HepG2 (cell line): ENCODE data around the gene LUC7L. TPM values are rescaled to one million over a fixed set of nuclear protein-coding genes. Genes with fewer than 3 reads are reported as not detected.

Experiments used
- AGO1 ChIP-seq: fragments of 200-400 bp; formaldehyde crosslinking; IDR thresholded peaks from 2 replicates; pipeline ENCODE4 v1.6.1; 2017; ENCODE audit warnings: mild to moderate bottlenecking, low read depth, low read length, moderate library complexity; ENCODE audit not compliant: poor library complexity, severe bottlenecking
- AGO2 ChIP-seq: fragments of 200-400 bp; formaldehyde crosslinking; optimal IDR thresholded peaks from 2 replicates; pipeline ENCODE3; 2017; ENCODE audit warnings: mild to moderate bottlenecking, low read depth, low read length, moderate library complexity
- ATF7-NPFF ChIP-seq: sonication (generic); formaldehyde crosslinking; IDR thresholded peaks from 2 replicates; pipeline ENCODE4 v1.8.1; 2023; ENCODE audit warnings: mild to moderate bottlenecking, low read depth, missing genetic modification reagents, moderate library complexity
- EEA1 ChIP-seq: sonication (generic); formaldehyde crosslinking; IDR thresholded peaks from 2 replicates; pipeline ENCODE4 v1.5.1; 2020; ENCODE audit warnings: mild to moderate bottlenecking, missing genetic modification reagents, borderline replicate concordance
- FOXK2 ChIP-seq: fragments of 450-650 bp; IDR thresholded peaks from 2 replicates; pipeline ENCODE4 v1.6.1; 2016
- FUBP1 ChIP-seq: sonication (generic); formaldehyde crosslinking; IDR thresholded peaks from 2 replicates; pipeline ENCODE4 v1.5.1; 2020; ENCODE audit warnings: missing genetic modification reagents, mild to moderate bottlenecking, borderline replicate concordance
- KIAA2018 ChIP-seq: sonication (generic); formaldehyde crosslinking; IDR thresholded peaks from 2 replicates; pipeline ENCODE4 v1.5.0; 2020; ENCODE audit warnings: mild to moderate bottlenecking, missing genetic modification reagents, borderline replicate concordance
- MXD3 ChIP-seq: IDR thresholded peaks from 2 replicates; pipeline ENCODE4 v1.6.1; 2016; ENCODE audit warnings: mild to moderate bottlenecking, missing biosample characterization, missing genetic modification reagents
- NFYC ChIP-seq: IDR thresholded peaks from 2 replicates; pipeline ENCODE4 v1.6.1; 2016; ENCODE audit warnings: missing genetic modification reagents, missing compliant biosample characterization
- PAF1 ChIP-seq: IDR thresholded peaks from 2 replicates; pipeline ENCODE4 v1.6.1; 2016; ENCODE audit warnings: missing genetic modification reagents, missing compliant biosample characterization
- PHF5A ChIP-seq: IDR thresholded peaks from one replicate; pipeline ENCODE4 v1.6.1; 2018; ENCODE audit warnings: low read depth, missing genetic modification reagents; ENCODE audit not compliant: unreplicated experiment
- PHF8 ChIP-seq: sonication (generic); formaldehyde crosslinking; IDR thresholded peaks from 2 replicates; pipeline ENCODE4 v1.5.0; 2020; ENCODE audit warnings: missing genetic modification reagents
- REL ChIP-seq: sonication (generic); formaldehyde crosslinking; conservative IDR thresholded peaks from 2 replicates; pipeline ENCODE4 v1.8.0; 2022; ENCODE audit warnings: mild to moderate bottlenecking, missing genetic modification reagents, moderate library complexity
- SNAPC2 ChIP-seq: sonication (generic); formaldehyde crosslinking; IDR thresholded peaks from 2 replicates; pipeline ENCODE4 v1.8.1; 2022; ENCODE audit warnings: mild to moderate bottlenecking, missing genetic modification reagents
- ZBTB42 ChIP-seq: sonication (generic); formaldehyde crosslinking; IDR thresholded peaks from 2 replicates; pipeline ENCODE4 v1.5.0; 2020; ENCODE audit warnings: mild to moderate bottlenecking, missing genetic modification reagents
- ZFP37 ChIP-seq: sonication (generic); formaldehyde crosslinking; IDR thresholded peaks from 2 replicates; pipeline ENCODE4 v1.4.0; 2020; ENCODE audit warnings: missing genetic modification reagents, borderline replicate concordance
- ZFP90 ChIP-seq: sonication (generic); formaldehyde crosslinking; IDR thresholded peaks from 2 replicates; pipeline ENCODE4 v1.8.0; 2022; ENCODE audit warnings: missing genetic modification reagents, mild to moderate bottlenecking, inconsistent platforms, borderline replicate concordance
- ZNF501 ChIP-seq: sonication (generic); formaldehyde crosslinking; IDR thresholded peaks from 2 replicates; pipeline ENCODE4 v1.5.1; 2020; ENCODE audit warnings: mild to moderate bottlenecking, moderate library complexity, missing genetic modification reagents
- ZNF562 ChIP-seq: sonication (generic); formaldehyde crosslinking; IDR thresholded peaks from 2 replicates; pipeline ENCODE4 v1.8.0; 2022; ENCODE audit warnings: missing genetic modification reagents, borderline replicate concordance
- ZNF580 ChIP-seq: IDR thresholded peaks from 2 replicates; pipeline ENCODE4 v1.6.1; 2016; ENCODE audit warnings: low read depth, borderline replicate concordance
- ZNF703 ChIP-seq: sonication (generic); formaldehyde crosslinking; IDR thresholded peaks from 2 replicates; pipeline ENCODE4 v1.5.1; 2020; ENCODE audit warnings: missing genetic modification reagents, mild to moderate bottlenecking, moderate library complexity, borderline replicate concordance
- polyA plus RNA-seq, 8 experiments: library from polyadenylated mRNA; depleted of rRNA in 3 of 8; stranded (reverse) in 7 of 8; unstranded in 1 of 8; fragments of >200 nt; fragmentation: Illumina TruSeq in 4 of 8; extraction: Trizol in 4 of 8; gene quantifications; 2 replicates each; pipeline versions ENCODE4 v1.2.1 to v1.2.3, GENCODE V29; 2011 to 2016; ENCODE audit warnings: low read depth in 4 of 8, missing spikeins in 1 of 8, mixed read lengths in 1 of 8; ENCODE audit not compliant: insufficient read depth in 1 of 8
- total RNA-seq, 5 experiments: library from RNA; depleted of rRNA; stranded (reverse); fragments of >200 nt; fragmentation: Illumina TruSeq; extraction: Trizol; gene quantifications; 2 replicates each; pipeline ENCODE4 v1.2.3, GENCODE V29; 2016; ENCODE audit warnings: low read depth in 1 of 5

Gene LUC7L
- total and polyA plus RNA-seq, 2 of the 13 experiments (the other 11 are each of a cell fraction or from before 2014, with no cell fraction given) = 48.7 to 56.9 TPM

GRCh38 chr16:181565-182021, 47.7 kb downstream of the LUC7L start (continued):
- TF ChIP-seq REL (CRISPR knock-in tag) (no peak), MXD3 (CRISPR knock-in tag) (no peak), AGO2 (peak; percentile 95), ZNF501 (CRISPR knock-in tag) (0 out of 2 replicates have a peak, but pooled peaks have one; percentile 12), FOXK2 (no peak), ZNF703 (CRISPR knock-in tag) (no peak), ZNF580 (CRISPR knock-in tag) (no peak), KIAA2018 (CRISPR knock-in tag) (0 out of 2 replicates have a peak, but pooled peaks have one; percentile 3), PHF5A (no peak), EEA1 (CRISPR knock-in tag) (no peak), AGO1 (no peak), SNAPC2 (CRISPR knock-in tag) (no peak), ZFP90 (CRISPR knock-in tag) (no peak), ATF7-NPFF (CRISPR knock-in tag) (no peak), PHF8 (CRISPR knock-in tag) (no peak), ZBTB42 (CRISPR knock-in tag) (no peak), NFYC (CRISPR knock-in tag) (no peak), FUBP1 (CRISPR knock-in tag) (no peak), ZNF562 (CRISPR knock-in tag) (no peak), PAF1 (CRISPR knock-in tag) (no peak), ZFP37 (no peak)
